ENCODE measurements around the gene SELENOM.
"Not testable (repeated sequence)": the region's sequence is repeated elsewhere in the genome, so short reads cannot be mapped to it uniquely, and the experiment has no call there.

The SELENOM gene

DNA sequence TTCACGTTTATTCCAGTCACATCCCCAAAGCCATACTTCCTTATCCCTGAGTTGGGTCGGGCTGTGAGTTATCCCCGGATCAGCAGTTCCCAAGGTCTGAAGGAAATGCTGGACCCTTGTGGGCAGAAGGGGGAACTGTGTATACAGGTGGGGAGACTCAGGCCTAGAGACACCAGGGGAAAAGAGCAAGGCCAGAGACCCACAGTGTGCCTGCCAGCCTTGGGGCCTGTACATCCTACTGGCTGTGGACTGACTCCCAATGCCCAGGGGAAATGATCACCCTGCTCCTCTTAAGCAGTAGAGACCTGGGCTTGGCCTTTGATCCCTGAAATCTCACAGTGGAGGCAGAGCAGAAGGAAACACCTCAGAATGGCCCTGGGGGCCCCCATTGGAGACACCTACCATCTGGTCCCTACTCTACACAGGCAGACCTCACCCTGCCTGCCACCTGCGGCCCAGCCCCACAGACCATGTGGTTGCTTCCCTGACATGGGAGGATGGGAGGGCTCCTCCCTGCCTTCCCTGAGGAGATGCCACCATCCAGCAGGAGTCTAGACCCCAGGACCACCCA is 1.3 kb downstream of the SELENOM start:
- H3K27ac Mint-ChIP-seq: no peak overlapping the region
- H3K4me1 Mint-ChIP-seq (ENCODE audit: low read depth): peaks cover 8% of the 10 kb centered on the region
- H3K9me3 Mint-ChIP-seq: no peaks in the 10 kb centered on the region
- H3K4me3 Mint-ChIP-seq: peak overlapping the region; percentile 57
- peaks cover under 1% of the 10 kb centered on the region for H3K36me3 Mint-ChIP-seq (ENCODE audit: low read depth)
- H3K27me3 Mint-ChIP-seq (ENCODE audit: low read depth): no peaks in the 10 kb centered on the region

DNA sequence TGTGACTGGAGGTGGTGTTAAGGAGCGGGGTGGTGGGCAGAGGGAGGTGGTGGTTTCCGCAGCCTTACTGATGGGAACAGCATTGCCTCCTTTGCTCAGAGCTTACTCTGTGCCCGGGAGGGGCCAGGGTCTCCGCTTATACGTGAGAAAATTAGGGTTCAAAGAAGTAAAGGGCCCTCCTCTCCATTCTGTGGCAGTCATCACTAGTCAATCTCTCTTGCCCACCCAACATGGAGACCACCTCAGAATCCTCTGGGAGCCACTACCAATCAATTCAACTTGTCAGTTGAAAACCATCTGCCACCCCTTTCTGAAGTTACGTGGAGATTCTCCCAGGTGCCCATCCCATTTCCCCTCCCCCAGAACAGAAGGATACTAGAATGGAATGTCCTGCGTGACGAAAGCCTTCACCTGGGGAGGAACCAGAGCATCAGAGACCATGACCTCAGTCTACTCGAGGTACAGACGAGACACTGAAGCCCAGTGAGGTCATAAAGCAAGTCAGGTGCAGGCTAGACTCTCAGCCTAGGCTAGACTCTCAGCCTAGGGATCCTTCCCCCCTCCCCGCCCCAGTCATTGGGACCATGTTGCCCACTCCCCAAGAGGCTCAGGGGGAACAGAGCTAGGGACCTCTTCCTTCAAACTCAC is 2.0 kb downstream of the SELENOM start:
- H3K4me3 Mint-ChIP-seq: no peak overlapping the region
- no peaks in the 10 kb centered on the region for H3K9me3 Mint-ChIP-seq
- H3K4me1 Mint-ChIP-seq (ENCODE audit: low read depth): peaks cover 8% of the 10 kb centered on the region
- no peaks in the 10 kb centered on the region for H3K27me3 Mint-ChIP-seq (ENCODE audit: low read depth)
- peaks cover 1% of the 10 kb centered on the region for H3K36me3 Mint-ChIP-seq (ENCODE audit: low read depth)
- H3K27ac Mint-ChIP-seq: no peak overlapping the region

DNA sequence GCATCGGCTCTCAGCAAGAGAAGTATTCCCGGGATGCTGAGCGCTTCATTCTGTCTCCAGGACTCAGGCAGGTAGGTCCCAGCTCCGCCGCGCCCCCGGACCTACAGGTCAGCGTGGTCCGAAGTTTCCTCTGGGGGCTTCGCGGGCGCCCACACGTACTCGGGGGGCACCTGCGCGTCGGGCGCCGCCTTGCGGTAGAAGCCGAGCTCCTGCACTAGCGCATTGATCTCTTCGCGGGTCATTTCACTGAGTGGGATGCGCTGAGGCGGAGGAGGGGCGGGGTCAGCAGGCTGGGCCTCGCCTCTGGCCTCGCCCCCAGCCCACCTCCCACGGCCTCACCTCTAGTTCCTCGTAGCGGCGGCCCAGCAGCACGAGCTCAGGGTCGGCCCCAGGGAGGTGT is 2.5 kb downstream of the SELENOM start:
- Mint-ChIP-seq H3K27me3 (ENCODE audit: low read depth) (no peaks in the 10 kb centered on the region), H3K4me1 (ENCODE audit: low read depth) (peaks cover 8% of the 10 kb centered on the region), H3K27ac (no peak overlapping the region), H3K36me3 (ENCODE audit: low read depth) (peaks cover 1% of the 10 kb centered on the region), H3K4me3 (no peak overlapping the region), H3K9me3 (no peaks in the 10 kb centered on the region)

DNA sequence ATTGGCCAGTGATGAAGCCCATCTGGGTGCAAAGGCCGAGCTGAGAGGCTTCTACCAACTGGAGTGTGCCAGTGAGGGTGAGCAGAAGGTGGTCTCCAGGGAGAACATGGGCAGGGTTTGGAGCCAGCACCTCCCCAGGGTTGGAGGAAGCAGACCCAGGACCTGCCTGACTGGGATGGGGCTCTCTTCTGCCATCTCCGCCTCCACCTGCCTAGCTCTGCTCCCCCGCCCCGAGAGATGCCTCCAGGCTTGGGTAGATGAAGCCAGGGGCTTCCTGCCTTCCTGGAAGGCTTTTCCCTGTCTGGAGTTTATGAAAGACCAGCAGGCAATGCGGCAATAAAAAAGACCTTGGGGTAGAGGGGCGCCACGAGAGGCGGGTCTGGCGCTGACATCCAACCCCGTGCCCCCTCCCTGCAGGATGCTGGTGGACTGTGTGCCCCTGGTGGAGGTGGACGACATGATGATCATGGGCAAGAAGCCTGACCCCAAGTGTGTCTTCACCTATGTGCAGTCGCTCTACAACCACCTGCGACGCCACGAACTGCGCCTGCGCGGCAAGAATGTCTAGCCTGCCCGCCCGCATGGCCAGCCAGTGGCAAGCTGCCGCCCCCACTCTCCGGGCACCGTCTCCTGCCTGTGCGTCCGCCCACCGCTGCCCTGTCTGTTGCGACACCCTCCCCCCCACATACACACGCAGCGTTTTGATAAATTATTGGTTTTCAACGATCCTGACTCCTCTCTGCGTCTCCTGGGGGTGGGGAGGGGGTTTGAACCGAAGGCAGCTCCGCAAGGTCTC is 3.3 kb downstream of the SELENOM start:
- H3K27me3 Mint-ChIP-seq (ENCODE audit: low read depth): no peaks in the 10 kb centered on the region
- peaks cover 1% of the 10 kb centered on the region for H3K36me3 Mint-ChIP-seq (ENCODE audit: low read depth)
- H3K9me3 Mint-ChIP-seq: no peaks in the 10 kb centered on the region
- H3K27ac Mint-ChIP-seq: no peak overlapping the region
- peaks cover 8% of the 10 kb centered on the region for H3K4me1 Mint-ChIP-seq (ENCODE audit: low read depth)
- H3K4me3 Mint-ChIP-seq: no peak overlapping the region

DNA sequence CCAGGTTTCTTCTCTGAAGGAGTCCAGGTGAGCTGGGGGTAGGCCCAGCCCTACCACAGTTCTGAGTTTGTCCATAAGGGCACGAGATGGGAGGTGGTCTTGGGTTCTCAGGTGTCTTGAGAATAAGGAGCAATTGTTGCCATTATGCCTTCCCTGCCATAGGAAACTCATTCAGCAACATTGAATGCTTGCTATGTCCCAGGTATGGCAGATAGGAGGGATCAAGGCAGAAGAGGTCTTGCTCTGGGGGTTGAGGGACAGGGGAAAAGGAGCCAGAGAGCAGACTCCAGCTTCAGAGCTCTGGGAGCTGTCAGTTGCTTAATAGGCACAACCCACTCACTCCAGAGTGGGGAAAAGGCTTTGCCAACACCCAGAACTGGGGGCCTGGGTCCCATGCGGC is 4.3 kb downstream of the SELENOM start:
- Mint-ChIP-seq H3K27ac (no peak overlapping the region), H3K4me1 (ENCODE audit: low read depth) (peaks cover 8% of the 10 kb centered on the region), H3K4me3 (no peak overlapping the region), H3K36me3 (ENCODE audit: low read depth) (peaks cover 1% of the 10 kb centered on the region), H3K27me3 (ENCODE audit: low read depth) (no peaks in the 10 kb centered on the region), H3K9me3 (no peaks in the 10 kb centered on the region)

DNA sequence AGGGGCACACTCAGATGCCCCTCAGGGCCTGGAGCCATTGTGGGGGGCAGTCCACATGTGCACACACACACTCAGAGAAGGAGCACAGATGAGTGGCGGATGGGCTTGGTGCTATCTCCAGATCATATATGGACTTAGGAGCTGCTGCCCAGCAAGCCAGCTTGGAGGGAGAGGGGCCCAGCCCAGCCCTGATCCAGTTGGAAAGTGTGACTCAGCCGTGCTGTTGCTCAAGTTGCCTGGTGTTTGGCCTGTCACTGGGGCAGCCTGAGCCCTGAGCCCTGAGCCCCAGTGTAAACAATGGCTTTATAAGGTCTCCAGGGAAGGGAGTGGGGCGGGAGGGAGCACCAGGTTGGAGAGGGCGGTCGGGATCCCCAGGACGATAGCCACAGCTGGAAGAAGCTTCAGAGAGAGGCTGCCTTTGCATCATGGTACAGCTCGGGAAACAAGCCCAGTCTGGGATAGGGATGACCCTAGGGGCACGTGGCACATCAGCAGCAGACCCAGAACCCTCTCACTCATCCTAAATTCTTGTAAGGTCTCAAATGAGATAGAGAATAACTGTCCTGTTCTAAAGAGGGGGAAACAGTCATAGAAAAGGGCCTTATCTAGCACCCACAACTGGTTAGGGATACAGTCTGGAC is 4.8 kb downstream of the SELENOM start:
- peaks cover 3% of the 10 kb centered on the region for H3K4me1 Mint-ChIP-seq (ENCODE audit: low read depth)
- H3K27ac Mint-ChIP-seq: no peak overlapping the region
- no peak overlapping the region for H3K4me3 Mint-ChIP-seq
- peaks cover 1% of the 10 kb centered on the region for H3K36me3 Mint-ChIP-seq (ENCODE audit: low read depth)
- H3K9me3 Mint-ChIP-seq: no peaks in the 10 kb centered on the region
- H3K27me3 Mint-ChIP-seq (ENCODE audit: low read depth): no peaks in the 10 kb centered on the region

DNA sequence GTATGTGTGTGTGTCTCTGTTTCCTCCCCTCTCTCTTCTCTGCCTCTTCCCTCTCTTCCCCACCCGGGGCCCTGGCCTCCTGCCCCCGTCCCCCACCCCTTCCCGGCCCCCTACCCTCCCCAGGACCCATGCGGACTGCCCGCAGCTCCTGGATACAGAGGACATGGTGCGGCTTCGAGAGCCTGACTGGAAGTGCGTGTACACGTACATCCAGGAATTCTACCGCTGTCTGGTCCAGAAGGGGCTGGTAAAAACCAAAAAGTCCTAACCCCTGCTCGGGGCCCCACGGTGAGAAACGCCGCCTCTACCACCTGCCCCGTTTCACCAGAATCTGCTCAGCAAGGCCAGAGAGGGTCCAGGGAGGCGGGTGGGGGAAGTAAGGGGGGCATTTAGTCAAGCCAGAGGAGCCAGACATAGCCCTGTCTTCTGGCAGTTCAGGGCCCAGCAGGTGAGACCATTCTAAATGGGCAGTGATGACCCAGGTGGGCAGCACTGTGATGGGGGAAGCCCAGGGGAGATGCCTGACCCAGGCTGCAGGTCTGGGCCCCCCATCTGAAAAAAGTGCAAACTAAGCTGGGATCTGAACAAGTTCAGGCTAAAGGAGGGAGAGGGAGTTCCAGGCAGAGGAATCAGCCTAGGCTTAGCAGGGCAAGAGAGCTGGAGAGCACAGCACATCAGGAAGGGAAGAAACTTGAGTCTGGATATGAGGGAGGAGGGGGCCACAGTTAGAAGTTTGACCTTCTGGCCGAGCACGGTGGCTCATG is 6.4 kb downstream of the SELENOM start:
- H3K36me3 Mint-ChIP-seq (ENCODE audit: low read depth): peaks cover 1% of the 10 kb centered on the region
- peaks cover 2% of the 10 kb centered on the region for H3K4me1 Mint-ChIP-seq (ENCODE audit: low read depth)
- no peaks in the 10 kb centered on the region for H3K27me3 Mint-ChIP-seq (ENCODE audit: low read depth)
- H3K9me3 Mint-ChIP-seq: no peaks in the 10 kb centered on the region
- no peak overlapping the region for H3K4me3 Mint-ChIP-seq
- H3K27ac Mint-ChIP-seq: no peak overlapping the region

DNA sequence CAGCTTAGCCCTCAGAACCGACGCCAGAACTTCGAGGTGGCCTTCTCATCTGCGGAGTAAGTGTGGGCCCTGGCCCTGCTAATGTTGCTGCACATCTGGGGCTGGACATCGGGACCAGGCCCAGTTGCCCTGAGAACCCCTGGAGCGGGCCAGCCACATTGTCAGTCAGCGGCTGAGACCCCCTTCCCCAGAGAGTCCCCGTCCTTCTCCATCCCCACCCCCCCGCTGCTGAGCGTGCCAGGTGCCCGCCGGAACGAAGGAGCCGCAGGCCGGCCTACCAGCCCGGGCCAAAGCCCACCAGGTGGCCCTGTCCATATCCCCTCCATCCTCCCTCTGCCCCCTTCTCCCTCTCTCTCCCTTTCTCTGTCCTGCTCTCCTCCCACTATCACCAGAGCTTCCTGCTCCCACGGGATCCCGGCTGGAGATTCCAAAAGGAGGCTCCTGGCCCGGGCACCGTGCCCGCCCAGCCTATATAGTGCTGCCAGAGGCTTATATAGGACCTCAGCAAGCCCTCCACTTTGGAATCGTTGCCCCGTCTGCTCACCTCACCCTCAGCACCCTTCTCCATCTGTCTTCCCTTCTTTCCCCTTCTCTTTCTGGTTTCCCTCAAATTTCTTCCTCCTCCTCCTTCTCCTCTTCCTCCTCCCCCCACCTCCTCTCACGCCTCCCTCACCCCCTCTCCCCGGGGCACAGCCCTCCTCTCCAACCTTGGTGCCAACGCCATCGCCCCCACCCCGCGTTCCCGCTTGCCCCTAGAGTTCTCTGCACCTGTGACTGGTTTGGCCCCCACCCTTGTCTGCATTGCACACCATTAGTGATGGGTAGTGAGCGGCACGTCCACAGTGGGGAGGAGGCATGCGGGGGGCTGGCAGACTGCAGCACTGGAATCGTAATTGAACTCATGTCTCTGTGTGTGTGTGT is 7.3 kb downstream of the SELENOM start:
- peaks cover 2% of the 10 kb centered on the region for H3K4me1 Mint-ChIP-seq (ENCODE audit: low read depth)
- H3K27ac Mint-ChIP-seq: no peak overlapping the region
- no peaks in the 10 kb centered on the region for H3K27me3 Mint-ChIP-seq (ENCODE audit: low read depth)
- H3K9me3 Mint-ChIP-seq: no peaks in the 10 kb centered on the region
- H3K36me3 Mint-ChIP-seq (ENCODE audit: low read depth): peaks cover 1% of the 10 kb centered on the region
- no peak overlapping the region for H3K4me3 Mint-ChIP-seq

DNA sequence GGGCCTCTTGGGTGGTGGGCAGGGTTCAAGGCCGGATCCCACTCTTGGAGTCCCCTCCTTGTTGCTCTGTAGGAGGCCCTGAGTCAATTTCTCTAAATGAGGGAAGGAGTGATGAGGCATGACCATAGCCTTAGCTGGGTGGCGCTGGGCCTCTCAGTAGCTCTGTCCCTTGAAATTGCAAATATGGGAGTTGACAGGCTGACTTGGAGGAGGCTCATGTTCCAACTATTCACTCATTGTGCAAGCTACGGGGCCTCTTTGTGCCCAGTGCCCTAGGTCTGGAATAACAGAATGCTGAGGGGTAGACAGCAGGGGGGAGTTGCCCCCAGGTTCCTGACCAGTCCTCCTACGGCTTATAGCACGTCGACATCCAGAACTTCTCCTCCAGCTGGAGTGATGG is 8.0 kb downstream of the SELENOM start:
- H3K27me3 Mint-ChIP-seq (ENCODE audit: low read depth): no peaks in the 10 kb centered on the region
- H3K27ac Mint-ChIP-seq: no peak overlapping the region

DNA sequence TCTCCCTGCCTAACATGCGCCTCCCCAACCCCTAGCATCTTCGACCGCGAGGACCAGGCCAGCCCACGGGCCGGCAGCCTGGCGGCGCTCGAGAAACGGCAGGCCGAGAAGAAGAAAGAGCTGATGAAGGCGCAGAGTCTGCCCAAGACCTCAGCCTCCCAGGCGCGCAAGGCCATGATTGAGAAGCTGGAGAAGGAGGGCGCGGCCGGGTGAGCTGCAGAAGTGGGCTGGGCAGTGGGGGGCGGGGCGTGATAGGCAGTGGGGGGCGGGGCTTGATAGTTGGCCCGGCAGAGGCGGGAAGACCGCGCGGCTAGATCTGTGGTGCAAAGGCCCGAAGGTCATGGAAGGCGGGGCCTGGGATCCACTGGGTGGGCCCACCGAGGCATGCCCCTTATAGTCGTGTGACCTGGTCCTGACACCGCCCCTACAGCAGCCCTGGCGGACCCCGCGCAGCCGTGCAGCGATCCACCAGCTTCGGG is 8.7 kb downstream of the SELENOM start:
- H3K27ac Mint-ChIP-seq: no peak overlapping the region
- no peak overlapping the region for H3K4me3 Mint-ChIP-seq
- no peaks in the 10 kb centered on the region for H3K27me3 Mint-ChIP-seq (ENCODE audit: low read depth)
- H3K9me3 Mint-ChIP-seq: no peaks in the 10 kb centered on the region
- peaks cover 1% of the 10 kb centered on the region for H3K36me3 Mint-ChIP-seq (ENCODE audit: low read depth)
- H3K4me1 Mint-ChIP-seq (ENCODE audit: low read depth): peaks cover 2% of the 10 kb centered on the region

More for the DNA sequence above, 8.0 kb downstream of the SELENOM start:
- no peak overlapping the region for H3K4me3 Mint-ChIP-seq
- H3K36me3 Mint-ChIP-seq (ENCODE audit: low read depth): peaks cover 1% of the 10 kb centered on the region
- H3K9me3 Mint-ChIP-seq: no peaks in the 10 kb centered on the region
- H3K4me1 Mint-ChIP-seq (ENCODE audit: low read depth): peaks cover 2% of the 10 kb centered on the region

DNA sequence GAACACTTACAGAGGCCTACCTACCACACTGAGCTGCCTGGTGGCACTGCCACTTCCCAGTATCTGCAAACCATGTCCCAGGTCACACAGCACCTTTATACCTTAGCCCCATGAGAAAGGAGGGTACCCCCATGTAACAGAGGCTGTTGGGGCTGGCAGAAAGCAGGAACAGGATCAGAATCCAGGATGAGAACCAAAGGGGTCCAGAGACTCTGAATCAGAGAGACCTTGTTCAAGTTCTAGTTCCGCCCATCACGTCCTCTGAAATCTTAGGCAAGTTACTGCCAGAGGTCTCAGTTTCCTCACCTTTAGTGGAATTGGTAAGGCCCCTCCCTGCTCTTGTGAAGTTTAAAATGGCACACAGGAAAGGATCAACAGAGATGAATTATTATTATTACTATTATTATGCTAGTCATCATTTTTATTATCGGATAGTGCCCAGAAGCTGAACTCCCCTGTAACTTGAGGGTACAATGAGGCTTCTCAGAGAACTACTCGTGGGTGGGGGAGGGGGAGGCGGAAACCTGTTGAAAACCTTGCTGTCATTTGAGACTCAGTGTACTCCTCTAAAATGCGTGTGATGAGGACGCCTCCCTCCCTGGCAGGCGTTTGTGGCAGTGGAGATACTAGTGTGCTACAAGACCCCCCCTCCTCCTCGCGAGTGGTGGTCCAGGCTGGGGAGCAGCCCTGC is 9.3 kb downstream of the SELENOM start:
- H3K9me3 Mint-ChIP-seq: no peaks in the 10 kb centered on the region
- no peaks in the 10 kb centered on the region for H3K27me3 Mint-ChIP-seq (ENCODE audit: low read depth)
- H3K4me1 Mint-ChIP-seq (ENCODE audit: low read depth): peaks cover 2% of the 10 kb centered on the region
- H3K27ac Mint-ChIP-seq: no peak overlapping the region
- H3K36me3 Mint-ChIP-seq (ENCODE audit: low read depth): peaks cover 1% of the 10 kb centered on the region
- H3K4me3 Mint-ChIP-seq: no peak overlapping the region

DNA sequence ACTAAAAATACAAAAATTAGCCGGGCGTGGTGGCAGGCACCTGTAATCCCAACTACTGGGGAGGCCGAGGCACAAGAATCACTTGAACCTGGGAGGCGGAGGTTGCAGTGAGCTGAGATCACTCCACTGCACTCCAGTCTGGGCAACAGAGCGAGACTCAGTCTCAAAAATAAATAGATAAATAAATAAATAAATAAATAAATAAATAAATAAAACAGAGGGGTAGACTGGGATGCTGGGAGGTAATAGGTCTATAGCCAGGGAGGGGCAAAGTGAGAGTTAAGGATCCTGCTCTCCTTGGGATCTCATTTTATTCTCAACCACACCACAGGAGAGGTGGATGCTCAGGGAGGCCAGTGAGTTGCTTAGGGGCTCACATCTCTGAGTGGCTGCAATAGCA is 9.8 kb downstream of the SELENOM start:
- H3K27ac Mint-ChIP-seq; H3K4me1 Mint-ChIP-seq (ENCODE audit: low read depth); H3K4me3 Mint-ChIP-seq; H3K27me3 Mint-ChIP-seq (ENCODE audit: low read depth); H3K36me3 Mint-ChIP-seq (ENCODE audit: low read depth); H3K9me3 Mint-ChIP-seq: not testable (repeated sequence)

DNA sequence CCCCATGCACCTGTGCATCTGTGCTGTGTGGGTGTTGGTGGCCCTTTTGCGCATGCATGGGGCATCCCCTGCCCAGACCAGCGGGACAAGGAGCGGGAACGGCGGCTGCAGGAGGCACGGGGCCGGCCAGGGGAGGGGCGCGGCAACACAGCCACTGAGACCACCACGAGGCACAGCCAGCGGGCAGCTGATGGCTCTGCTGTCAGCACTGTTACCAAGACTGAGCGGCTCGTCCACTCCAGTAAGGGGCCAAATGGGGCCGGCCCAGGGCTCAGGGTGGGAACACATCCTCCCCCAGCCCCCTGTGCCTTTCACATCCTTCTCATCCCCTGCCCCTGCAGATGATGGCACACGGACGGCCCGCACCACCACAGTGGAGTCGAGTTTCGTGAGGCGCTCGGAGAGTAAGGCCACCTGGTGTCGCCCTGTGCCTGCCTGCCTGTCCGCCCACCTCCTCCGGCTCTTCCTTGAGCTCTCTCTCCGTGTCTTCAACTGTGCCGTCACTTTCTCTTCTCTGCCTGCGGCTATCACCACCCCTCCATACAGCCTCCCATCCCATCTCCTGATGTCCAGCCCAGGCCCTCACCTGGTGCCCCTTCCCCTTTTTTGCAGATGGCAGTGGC is 10.6 kb downstream of the SELENOM start:
- peaks cover 1% of the 10 kb centered on the region for H3K36me3 Mint-ChIP-seq (ENCODE audit: low read depth)
- no peak overlapping the region for H3K27ac Mint-ChIP-seq
- H3K9me3 Mint-ChIP-seq: no peaks in the 10 kb centered on the region
- H3K27me3 Mint-ChIP-seq (ENCODE audit: low read depth): no peaks in the 10 kb centered on the region
- no peaks in the 10 kb centered on the region for H3K4me1 Mint-ChIP-seq (ENCODE audit: low read depth)
- H3K4me3 Mint-ChIP-seq: no peak overlapping the region

Data from T-helper 1 cell treated with Interleukin-12 subunit alpha and Interleukin-12 subunit beta and Interleukin-4 antibody, amounts not matched to agents 30 μg/mL and 1 μg/mL, for 36 hours (primary cell).